ENCODE data around the gene LCE7A.

GRCh38 chr1:152906023-152906565 is 46.3 kb downstream of the LCE7A start:
- no peak for TF ChIP-seq CTCF (IDR thresholded peaks at IDR 0.05)
- TF ChIP-seq EZH2 (IDR thresholded peaks at IDR 0.05), result no peak
- TF ChIP-seq EZH2phosphoT487 (IDR thresholded peaks at IDR 0.05), result no peak

Data from neural progenitor cell (in vitro differentiated cells).